IPS DF 4.7 (cell line): Measurements from ENCODE around the gene PDRG1.

Experiments used
- DNase-seq: peaks from one replicate; pipeline ENCODE4 v3.0.0-alpha.2; 2013; ENCODE audit warnings: low spot score; ENCODE audit errors: extremely low read depth

The PDRG1 gene

GRCh38 chr20:31951530-31952453, at the start of gene PDRG1:
TSS of gene PDRG1 (minus strand) at chr20:31952046. CDS start at chr20:31951961, 85 bp downstream.
- peak; percentile 51 for DNase-seq

- DNase-seq = no peak
Measured at GRCh38 chr20:31998246-31998645, 46.4 kb upstream of the PDRG1 start.

- DNase-seq = no peak
Measured at GRCh38 chr20:31996996-31997395, 45.1 kb upstream of the PDRG1 start.

- no peak for DNase-seq
Measured at GRCh38 chr20:31992086-31992485, 40.2 kb upstream of the PDRG1 start.

GRCh38 chr20:31991339-31991705, 39.5 kb upstream of the PDRG1 start:
- DNase-seq = no peak

- no peak for DNase-seq
Measured at GRCh38 chr20:31990641-31991338, 38.9 kb upstream of the PDRG1 start.

GRCh38 chr20:31989030-31989645, 37.3 kb upstream of the PDRG1 start:
- no peak for DNase-seq

- no peak for DNase-seq
Measured at GRCh38 chr20:31988430-31989015, 36.7 kb upstream of the PDRG1 start.

- DNase-seq = no peak
Measured at GRCh38 chr20:31987744-31988143, 35.9 kb upstream of the PDRG1 start.

GRCh38 chr20:31984981-31985471, 33.2 kb upstream of the PDRG1 start:
- no peak for DNase-seq

- no peak for DNase-seq
Measured at GRCh38 chr20:31981784-31982183, 29.9 kb upstream of the PDRG1 start.

GRCh38 chr20:31979713-31980426, 28.0 kb upstream of the PDRG1 start:
- no peak for DNase-seq

- DNase-seq = no peak
Measured at GRCh38 chr20:31977080-31977479, 25.2 kb upstream of the PDRG1 start.

GRCh38 chr20:31975874-31976273, 24.0 kb upstream of the PDRG1 start:
- no peak for DNase-seq

- DNase-seq = no peak
Measured at GRCh38 chr20:31974951-31975487, 23.2 kb upstream of the PDRG1 start.

GRCh38 chr20:31974296-31974695, 22.4 kb upstream of the PDRG1 start:
- no peak for DNase-seq

- DNase-seq = no peak
Measured at GRCh38 chr20:31972471-31973021, 20.7 kb upstream of the PDRG1 start.

GRCh38 chr20:31969991-31970390, 18.1 kb upstream of the PDRG1 start:
- no peak for DNase-seq

- peak; percentile 46 for DNase-seq
Measured at GRCh38 chr20:31968291-31969126, 16.7 kb upstream of the PDRG1 start.
